ENCODE data around the gene PRND. TPM values are rescaled to one million over a fixed set of nuclear protein-coding genes. Genes with fewer than 3 reads are reported as not detected.

Gene PRND
- total and polyA plus RNA-seq, 10 of the 15 experiments (the other 5 are each of a cell fraction or from before 2014, with no cell fraction given), result not detected

GRCh38 chr20:4708036-4708435, 13.7 kb upstream of the PRND start (continued):
- TF ChIP-seq TCF7 (IDR thresholded peaks at IDR 0.05; ENCODE audit: borderline replicate concordance), result no peak
- TF ChIP-seq TAF1 (IDR thresholded peaks at IDR 0.05; ENCODE audit: borderline replicate concordance, low read depth, low read length), result no peak
- TF ChIP-seq ESRRA (IDR thresholded peaks at IDR 0.05; ENCODE audit: low read length), result no peak

DNA sequence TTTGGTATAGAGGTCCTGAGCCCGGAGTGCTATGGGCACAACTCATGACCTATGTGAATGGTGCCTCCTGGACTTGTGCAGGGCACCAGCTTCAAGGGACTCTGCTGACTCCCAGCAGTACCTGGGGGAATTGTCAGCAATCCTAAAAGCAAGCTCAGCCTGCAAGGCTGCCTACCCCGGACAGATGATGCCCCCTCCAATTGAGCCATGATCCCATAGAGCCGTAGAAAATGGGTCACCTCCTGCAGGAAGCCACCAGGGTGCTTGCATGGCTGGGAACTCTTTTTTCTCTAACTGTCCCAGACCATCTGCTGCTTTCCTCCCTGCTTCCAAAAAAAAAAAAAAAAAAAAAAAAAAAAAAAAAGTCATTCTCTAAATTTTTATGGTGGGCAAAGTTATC, 12.9 kb upstream of the PRND start:
- FAIRE-seq (no peak), DNase-seq (ENCODE audit: low read depth, low spot score) (no peak), ATAC-seq (no peak)
- Histone ChIP-seq H3K4me2 (ENCODE audit: control insufficient read depth, insufficient read depth) (no peak overlapping the region), H3K4me1 (ENCODE audit: control insufficient read depth, insufficient read depth, low read length) (no peaks in the 10 kb centered on the region; the same call in 1 of the 2 replicates), H3K27me3 (replicated peaks in 1 of 2; ENCODE audit: control insufficient read depth in 2 of 2, insufficient read depth in 2 of 2, low read length in 1 of 2) (no peaks in the 10 kb centered on the region; a peak in 1 of 4 replicates), H3K4me3 (no peak overlapping the region), H3K9ac (ENCODE audit: control insufficient read depth, insufficient read depth, low read length) (no peak overlapping the region), H3K27ac (ENCODE audit: control insufficient read depth, insufficient read depth) (no peak overlapping the region), H2AFZ (ENCODE audit: control insufficient read depth, low read depth, low read length) (no peak overlapping the region), H3K36me3 (ENCODE audit: control insufficient read depth in 2 of 2, insufficient read depth in 2 of 2, low read length in 1 of 2) (no peaks in the 10 kb centered on the region), H4K20me1 (ENCODE audit: control insufficient read depth, insufficient read depth) (no peaks in the 10 kb centered on the region), H3K79me2 (ENCODE audit: control insufficient read depth, insufficient read depth, low read length) (no peaks in the 10 kb centered on the region), H3K9me3 (replicated peaks; ENCODE audit: control insufficient read depth, insufficient read depth, low read length) (no peaks in the 10 kb centered on the region; the same call in 2 of the 3 replicates)
- ChIA-PET RAD21 (ENCODE audit: unreplicated experiment) (no interaction called here), SMC1A (ENCODE audit: uncharacterized antibody, unreplicated experiment) (no interaction called here), CTCF (no interaction called here), POLR2A (no interaction called here)
- no TSS peak for BruUV-seq (replicated peaks)
- in situ Hi-C loops (cut with MboI) (no loop called here), intact Hi-C loops (cut with micrococcal nuclease; ENCODE audit: unreplicated experiment) (no loop called here)
- 69% methylated on average over 3 of the region's 3 CpGs for WGBS (ENCODE audit: insufficient coverage, insufficient replicate concordance, low lambda C conversion rate, missing lambda C conversion rate)
- no peak for TF ChIP-seq RAD21 (IDR thresholded peaks at IDR 0.05; ENCODE audit: insufficient read depth, low read depth, low read length)
- TF ChIP-seq SUZ12 (IDR thresholded peaks at IDR 0.05; ENCODE audit: unreplicated experiment), result no peak
- no peak for TF ChIP-seq REST (IDR thresholded peaks at IDR 0.05; ENCODE audit: low read depth, low read length)
- TF ChIP-seq NR2C1 (IDR thresholded peaks at IDR 0.05), result no peak
- TF ChIP-seq STAT1 (conservative IDR thresholded peaks at IDR 0.05), result no peak
- no peak for TF ChIP-seq TCF3 (IDR thresholded peaks at IDR 0.05; ENCODE audit: borderline replicate concordance, insufficient read depth, low read depth, low read length)
- TF ChIP-seq MEF2B (IDR thresholded peaks at IDR 0.05; ENCODE audit: partially characterized antibody, poor library complexity, severe bottlenecking), result no peak
- no peak for TF ChIP-seq SMARCA5 (IDR thresholded peaks at IDR 0.05)
- no peak for TF ChIP-seq ATF2 (IDR thresholded peaks at IDR 0.05; ENCODE audit: low read length)
- TF ChIP-seq, protein P1, sequence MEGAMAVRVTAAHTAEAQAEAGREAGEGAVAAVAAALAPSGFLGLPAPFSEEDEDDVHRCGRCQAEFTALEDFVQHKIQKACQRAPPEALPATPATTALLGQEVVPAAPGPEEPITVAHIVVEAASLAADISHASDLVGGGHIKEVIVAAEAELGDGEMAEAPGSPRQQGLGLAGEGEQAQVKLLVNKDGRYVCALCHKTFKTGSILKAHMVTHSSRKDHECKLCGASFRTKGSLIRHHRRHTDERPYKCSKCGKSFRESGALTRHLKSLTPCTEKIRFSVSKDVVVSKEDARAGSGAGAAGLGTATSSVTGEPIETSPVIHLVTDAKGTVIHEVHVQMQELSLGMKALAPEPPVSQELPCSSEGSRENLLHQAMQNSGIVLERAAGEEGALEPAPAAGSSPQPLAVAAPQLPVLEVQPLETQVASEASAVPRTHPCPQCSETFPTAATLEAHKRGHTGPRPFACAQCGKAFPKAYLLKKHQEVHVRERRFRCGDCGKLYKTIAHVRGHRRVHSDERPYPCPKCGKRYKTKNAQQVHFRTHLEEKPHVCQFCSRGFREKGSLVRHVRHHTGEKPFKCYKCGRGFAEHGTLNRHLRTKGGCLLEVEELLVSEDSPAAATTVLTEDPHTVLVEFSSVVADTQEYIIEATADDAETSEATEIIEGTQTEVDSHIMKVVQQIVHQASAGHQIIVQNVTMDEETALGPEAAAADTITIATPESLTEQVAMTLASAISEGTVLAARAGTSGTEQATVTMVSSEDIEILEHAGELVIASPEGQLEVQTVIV (IDR thresholded peaks at IDR 0.05; ENCODE audit: borderline replicate concordance, partially characterized antibody), result no peak
- no peak for TF ChIP-seq KDM1A (IDR thresholded peaks at IDR 0.05; ENCODE audit: borderline replicate concordance)
